ENCODE measurements around the gene FOXB1.

DNA sequence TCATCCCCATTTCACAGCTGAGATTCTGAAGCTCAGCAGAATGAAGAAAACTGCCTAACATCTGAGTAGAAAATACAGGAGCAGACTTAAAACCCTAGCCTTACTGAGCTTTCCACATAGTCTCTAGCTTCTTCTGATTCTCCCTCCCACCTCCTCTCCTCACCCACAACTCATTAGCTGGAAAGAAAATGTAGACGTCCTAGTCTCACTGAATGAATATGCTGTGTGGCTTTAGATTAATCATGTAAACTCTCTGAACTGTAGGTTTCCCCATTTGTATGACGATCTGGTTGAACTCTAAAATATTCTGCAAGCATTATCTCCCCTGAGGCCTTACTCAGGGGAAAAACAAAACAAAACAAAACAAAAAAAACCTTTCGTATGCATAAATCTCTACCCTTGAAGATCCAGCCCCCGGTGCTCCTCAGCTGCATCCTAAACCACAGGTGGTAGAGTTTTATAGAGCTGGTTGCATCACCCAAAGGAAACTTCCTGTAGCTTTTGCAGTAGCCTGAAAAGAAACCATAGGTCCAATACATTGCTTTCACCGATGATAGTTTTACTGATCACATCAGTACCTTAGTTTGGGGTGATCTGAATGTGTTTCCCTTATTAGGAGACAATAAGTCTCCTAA, 40.6 kb downstream of the FOXB1 start:
- TF ChIP-seq, protein P1, sequence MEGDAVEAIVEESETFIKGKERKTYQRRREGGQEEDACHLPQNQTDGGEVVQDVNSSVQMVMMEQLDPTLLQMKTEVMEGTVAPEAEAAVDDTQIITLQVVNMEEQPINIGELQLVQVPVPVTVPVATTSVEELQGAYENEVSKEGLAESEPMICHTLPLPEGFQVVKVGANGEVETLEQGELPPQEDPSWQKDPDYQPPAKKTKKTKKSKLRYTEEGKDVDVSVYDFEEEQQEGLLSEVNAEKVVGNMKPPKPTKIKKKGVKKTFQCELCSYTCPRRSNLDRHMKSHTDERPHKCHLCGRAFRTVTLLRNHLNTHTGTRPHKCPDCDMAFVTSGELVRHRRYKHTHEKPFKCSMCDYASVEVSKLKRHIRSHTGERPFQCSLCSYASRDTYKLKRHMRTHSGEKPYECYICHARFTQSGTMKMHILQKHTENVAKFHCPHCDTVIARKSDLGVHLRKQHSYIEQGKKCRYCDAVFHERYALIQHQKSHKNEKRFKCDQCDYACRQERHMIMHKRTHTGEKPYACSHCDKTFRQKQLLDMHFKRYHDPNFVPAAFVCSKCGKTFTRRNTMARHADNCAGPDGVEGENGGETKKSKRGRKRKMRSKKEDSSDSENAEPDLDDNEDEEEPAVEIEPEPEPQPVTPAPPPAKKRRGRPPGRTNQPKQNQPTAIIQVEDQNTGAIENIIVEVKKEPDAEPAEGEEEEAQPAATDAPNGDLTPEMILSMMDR (conservative IDR thresholded peaks at IDR 0.05 in 1 of 2, IDR thresholded peaks at IDR 0.05 in 1 of 2; ENCODE audit: extremely low read depth in 1 of 2, insufficient read depth in 1 of 2, low read depth in 1 of 2, low read length in 2 of 2) = no peak
- TF ChIP-seq EZH2 (IDR thresholded peaks at IDR 0.05; ENCODE audit: borderline replicate concordance, low read length) = no peak
